Right atrium auricular region (tissue), 2 donors: ENCODE results near the gene ANXA9. TPM values are rescaled to one million over a fixed set of nuclear protein-coding genes. Genes with fewer than 3 reads are reported as not detected.

Experiments used
- DNase-seq: peaks from one replicate; pipeline ENCODE4 v3.0.0-alpha.2; 2019; ENCODE audit warnings: low spot score
- H3K27ac ChIP-seq, 2 donors: fragments of 200-600 bp; sonication (generic); 1 replicate in 1 of 2; 2 replicates in 1 of 2; pipeline ENCODE4 v1.5.1; 2016 to 2019
- H3K27me3 ChIP-seq, 2 donors: fragments of 200-600 bp; sonication (generic); one replicate each; pipeline versions ENCODE4 v1.5.1 to v1.6.0; 2017 to 2019
- H3K36me3 ChIP-seq: fragments of 200-600 bp; sonication (generic); one replicate; pipeline ENCODE4 v1.5.1; 2016
- H3K4me1 ChIP-seq, 2 donors: fragments of 200-600 bp; sonication (generic); one replicate each; pipeline versions ENCODE4 v1.5.1 to v1.6.0; 2017 to 2019
- H3K4me3 ChIP-seq, 2 donors: fragments of 200-600 bp; sonication (generic); 1 replicate in 1 of 2; 2 replicates in 1 of 2; pipeline ENCODE4 v1.5.1; 2017 to 2019; ENCODE audit warnings: mild to moderate bottlenecking in 1 of 2, moderate library complexity in 1 of 2
- H3K9me3 ChIP-seq, 2 donors: fragments of 200-600 bp; sonication (generic); one replicate each; pipeline ENCODE4 v1.5.1; 2019
- total RNA-seq, 2 donors: library from RNA; depleted of rRNA; stranded (reverse); fragments of >200 nt; gene quantifications; one replicate each; pipeline ENCODE4 v1.1.0, GENCODE V29; 2016
- TF ChIP-seq, protein P1 (sequence below), 2 donors: fragments of 200-600 bp; sonication (generic); IDR thresholded peaks; one replicate each; pipeline ENCODE4 v1.5.1; 2019; ENCODE audit warnings: antibody characterized with exemption in 2 of 2

The ANXA9 gene
- total RNA-seq, 2 donors from 2014 or later = 1.6 to 7.7 TPM

DNA sequence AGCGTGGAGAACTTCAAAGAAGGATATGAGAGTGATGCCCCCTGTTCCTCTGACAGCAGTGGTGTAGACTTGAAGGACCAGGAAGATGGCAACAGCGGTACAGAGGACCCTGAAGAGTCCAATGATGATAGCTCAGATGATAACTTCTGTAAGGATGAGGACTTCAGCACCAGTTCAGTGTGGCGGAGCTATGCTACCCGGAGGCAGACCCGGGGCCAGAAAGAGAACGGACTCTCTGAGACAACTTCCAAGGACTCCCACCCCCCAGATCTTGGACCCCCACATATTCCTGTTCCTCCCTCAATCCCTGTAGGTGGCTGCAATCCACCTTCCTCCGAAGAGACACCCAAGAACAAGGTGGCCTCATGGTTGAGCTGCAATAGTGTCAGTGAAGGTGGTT, 21.4 kb upstream of the ANXA9 start:
- Histone ChIP-seq H3K36me3 (peaks cover 82% of the 10 kb centered on the region), H3K27me3 (no peaks in the 10 kb centered on the region), H3K9me3 (no peaks in the 10 kb centered on the region), H3K4me3 (no peak overlapping the region), H3K27ac (no peak overlapping the region), H3K4me1 (no peaks in the 10 kb centered on the region)
- TF ChIP-seq, protein P1, sequence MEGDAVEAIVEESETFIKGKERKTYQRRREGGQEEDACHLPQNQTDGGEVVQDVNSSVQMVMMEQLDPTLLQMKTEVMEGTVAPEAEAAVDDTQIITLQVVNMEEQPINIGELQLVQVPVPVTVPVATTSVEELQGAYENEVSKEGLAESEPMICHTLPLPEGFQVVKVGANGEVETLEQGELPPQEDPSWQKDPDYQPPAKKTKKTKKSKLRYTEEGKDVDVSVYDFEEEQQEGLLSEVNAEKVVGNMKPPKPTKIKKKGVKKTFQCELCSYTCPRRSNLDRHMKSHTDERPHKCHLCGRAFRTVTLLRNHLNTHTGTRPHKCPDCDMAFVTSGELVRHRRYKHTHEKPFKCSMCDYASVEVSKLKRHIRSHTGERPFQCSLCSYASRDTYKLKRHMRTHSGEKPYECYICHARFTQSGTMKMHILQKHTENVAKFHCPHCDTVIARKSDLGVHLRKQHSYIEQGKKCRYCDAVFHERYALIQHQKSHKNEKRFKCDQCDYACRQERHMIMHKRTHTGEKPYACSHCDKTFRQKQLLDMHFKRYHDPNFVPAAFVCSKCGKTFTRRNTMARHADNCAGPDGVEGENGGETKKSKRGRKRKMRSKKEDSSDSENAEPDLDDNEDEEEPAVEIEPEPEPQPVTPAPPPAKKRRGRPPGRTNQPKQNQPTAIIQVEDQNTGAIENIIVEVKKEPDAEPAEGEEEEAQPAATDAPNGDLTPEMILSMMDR (IDR thresholded peaks at IDR 0.05) = no peak
- DNase-seq = no peak

DNA sequence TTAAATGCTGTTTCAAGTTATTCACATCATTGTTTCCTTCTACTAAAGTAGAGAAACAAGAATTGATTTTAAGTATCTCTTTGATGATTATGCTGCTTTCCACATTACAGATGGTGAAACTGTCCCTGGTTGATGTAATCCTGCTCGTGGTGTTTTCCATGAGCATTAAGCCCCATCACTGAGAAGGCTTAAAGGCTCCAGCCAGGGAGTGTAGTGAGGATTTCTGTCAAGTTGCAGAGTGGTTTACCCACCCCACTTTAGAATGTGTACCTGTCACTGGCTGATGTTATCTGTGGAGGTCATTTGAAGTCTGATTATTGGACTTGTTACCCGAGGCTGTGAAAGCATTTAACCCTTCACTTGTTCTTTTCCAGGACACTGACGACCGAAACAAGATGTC, 20.3 kb upstream of the ANXA9 start:
- DNase-seq = no peak
- Histone ChIP-seq H3K9me3 (no peaks in the 10 kb centered on the region), H3K4me1 (no peaks in the 10 kb centered on the region), H3K27me3 (no peaks in the 10 kb centered on the region), H3K4me3 (no peak overlapping the region), H3K36me3 (peaks cover 92% of the 10 kb centered on the region), H3K27ac (no peak overlapping the region)
- TF ChIP-seq, protein P1 (IDR thresholded peaks at IDR 0.05) = no peak

DNA sequence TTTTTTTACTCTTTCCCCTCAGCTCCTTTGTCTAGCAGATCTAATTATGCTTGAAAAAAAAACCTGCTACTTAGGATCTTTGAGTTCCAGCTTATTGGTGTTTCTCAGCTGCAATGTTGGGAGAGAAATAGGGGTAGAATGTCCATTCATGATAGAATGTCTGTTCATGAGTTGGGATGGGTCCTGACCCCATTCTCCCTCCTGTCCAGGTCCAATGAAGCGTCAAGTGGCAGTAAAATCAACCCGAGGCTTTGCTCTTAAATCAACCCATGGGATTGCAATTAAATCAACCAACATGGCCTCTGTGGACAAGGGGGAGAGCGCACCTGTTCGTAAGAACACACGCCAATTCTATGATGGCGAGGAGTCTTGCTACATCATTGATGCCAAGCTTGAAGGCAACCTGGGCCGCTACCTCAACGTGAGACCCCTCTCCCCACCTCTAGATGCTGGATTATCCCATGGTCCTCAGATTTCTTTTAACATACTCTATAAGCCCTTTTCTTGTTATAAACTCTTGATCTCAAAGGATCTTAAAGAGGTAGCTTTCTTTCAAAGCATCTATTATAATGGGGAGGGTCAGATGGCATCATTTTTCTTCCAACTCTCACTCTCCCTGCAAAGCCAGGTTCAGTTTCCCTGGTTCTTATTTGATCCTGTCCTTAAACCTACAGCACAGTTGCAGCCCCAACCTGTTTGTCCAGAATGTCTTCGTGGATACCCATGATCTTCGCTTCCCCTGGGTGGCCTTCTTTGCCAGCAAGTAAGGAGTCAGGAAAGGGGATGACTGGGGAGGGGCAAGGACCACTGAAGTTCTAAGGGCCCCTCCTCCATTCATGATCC, 18.6 kb upstream of the ANXA9 start:
- Histone ChIP-seq H3K4me3 (no peak overlapping the region), H3K27me3 (no peaks in the 10 kb centered on the region), H3K4me1 (no peaks in the 10 kb centered on the region), H3K36me3 (peaks cover 99% of the 10 kb centered on the region), H3K9me3 (no peaks in the 10 kb centered on the region), H3K27ac (no peak overlapping the region)
- TF ChIP-seq, protein P1 (IDR thresholded peaks at IDR 0.05) = no peak
- DNase-seq = no peak

DNA sequence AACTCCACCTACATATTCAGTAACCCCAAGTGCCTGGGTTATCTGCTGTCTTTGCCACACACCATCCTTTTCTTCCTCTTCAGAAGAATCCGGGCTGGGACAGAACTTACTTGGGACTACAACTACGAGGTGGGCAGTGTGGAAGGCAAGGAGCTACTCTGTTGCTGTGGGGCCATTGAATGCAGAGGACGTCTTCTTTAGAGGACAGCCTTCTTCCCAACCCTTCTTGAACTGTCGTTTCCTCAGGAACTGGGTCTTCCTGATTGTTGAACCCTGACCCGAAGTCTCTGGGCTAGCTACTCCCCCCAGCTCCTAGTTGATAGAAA, 18.0 kb upstream of the ANXA9 start:
- H3K4me3 ChIP-seq = no peak overlapping the region
- H3K9me3 ChIP-seq = no peaks in the 10 kb centered on the region
- DNase-seq = no peak
- no peaks in the 10 kb centered on the region for H3K4me1 ChIP-seq
- H3K36me3 ChIP-seq = peaks cover 97% of the 10 kb centered on the region
- no peaks in the 10 kb centered on the region for H3K27me3 ChIP-seq
- TF ChIP-seq, protein P1 (IDR thresholded peaks at IDR 0.05) = no peak
- no peak overlapping the region for H3K27ac ChIP-seq

DNA sequence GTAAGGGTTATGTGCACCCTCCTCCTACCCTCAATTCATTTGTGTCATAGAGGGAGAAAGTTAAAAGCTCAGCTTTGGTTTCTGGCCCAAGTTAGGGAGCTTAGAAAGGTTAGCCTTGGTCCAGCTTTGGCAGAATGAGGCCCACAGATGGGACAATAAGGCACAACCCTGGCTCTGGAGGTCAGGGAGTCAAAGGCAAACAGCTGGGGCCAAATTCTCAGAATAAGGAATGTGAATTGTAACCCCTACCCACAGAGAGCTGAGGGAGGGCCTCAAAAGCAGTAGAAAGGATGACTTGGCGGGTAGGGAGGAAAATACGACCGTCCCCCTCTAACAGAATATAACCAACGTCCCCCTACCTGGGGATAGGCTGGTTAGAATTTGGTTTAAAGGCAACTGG, 16.5 kb upstream of the ANXA9 start:
- Histone ChIP-seq H3K27ac (no peak overlapping the region), H3K27me3 (no peaks in the 10 kb centered on the region), H3K4me1 (peaks cover 0 to 12% of the 10 kb centered on the region in 2 donors), H3K4me3 (no peak overlapping the region), H3K9me3 (no peaks in the 10 kb centered on the region), H3K36me3 (peaks cover 83% of the 10 kb centered on the region)
- no peak for DNase-seq
- TF ChIP-seq, protein P1 (IDR thresholded peaks at IDR 0.05) = no peak

DNA sequence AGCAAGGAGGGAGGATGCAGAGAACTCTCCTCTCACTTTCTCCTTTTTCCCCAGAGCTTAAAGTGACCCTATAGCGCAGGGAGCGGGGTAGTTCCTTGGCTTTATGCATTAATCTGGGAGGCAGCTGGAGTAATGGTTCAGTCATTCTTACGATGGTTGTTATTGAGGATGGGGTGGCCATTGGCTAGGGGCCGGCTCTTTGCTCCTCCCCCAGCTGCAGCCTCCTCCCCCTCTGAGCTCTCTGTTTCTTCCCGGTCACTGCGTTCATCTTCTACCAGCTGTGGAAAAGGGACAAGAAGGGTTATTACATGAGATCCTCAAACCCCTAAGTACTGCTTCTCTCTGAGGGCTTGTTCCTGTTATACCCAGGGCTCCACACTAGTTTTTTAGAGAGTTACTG, 16.1 kb upstream of the ANXA9 start:
- H3K4me1 ChIP-seq = peaks cover 0 to 16% of the 10 kb centered on the region in 2 donors
- TF ChIP-seq, protein P1 (IDR thresholded peaks at IDR 0.05) = no peak
- DNase-seq = no peak
- H3K36me3 ChIP-seq = peaks cover 79% of the 10 kb centered on the region
- no peak overlapping the region for H3K4me3 ChIP-seq
- no peaks in the 10 kb centered on the region for H3K9me3 ChIP-seq
- H3K27ac ChIP-seq = no peak overlapping the region
- no peaks in the 10 kb centered on the region for H3K27me3 ChIP-seq
